H9 (cell line): ENCODE results near the gene MAST4. TPM values are rescaled to one million over a fixed set of nuclear protein-coding genes. Genes with fewer than 3 reads are reported as not detected.

Experiments
- DNase-seq: peaks from one replicate; pipeline ENCODE4 v3.0.0-alpha.2; 2017
- H2AFZ ChIP-seq: one replicate; pipeline ENCODE4 v1.6.1; 2013; ENCODE audit warnings: mild to moderate bottlenecking, low read length, control low read depth, moderate library complexity
- H2AK5ac ChIP-seq: 2 replicates; pipeline ENCODE4 v1.6.1; 2013; ENCODE audit warnings: low read length, control low read depth, mixed read lengths; ENCODE audit not compliant: insufficient read length
- H2BK120ac ChIP-seq: one replicate; pipeline ENCODE4 v1.6.1; 2013; ENCODE audit warnings: low read depth, mild to moderate bottlenecking, low read length, control low read depth, inconsistent platforms; ENCODE audit not compliant: poor library complexity, severe bottlenecking
- H2BK12ac ChIP-seq: 2 replicates; pipeline ENCODE4 v1.6.1; 2013; ENCODE audit warnings: low read length, control low read depth, mixed read lengths, low read depth; ENCODE audit not compliant: insufficient read length
- H2BK15ac ChIP-seq: 2 replicates; pipeline ENCODE4 v1.6.1; 2013; ENCODE audit warnings: low read depth, low read length, control low read depth
- H2BK20ac ChIP-seq: one replicate; pipeline ENCODE4 v1.6.1; 2013; ENCODE audit warnings: low read depth, mild to moderate bottlenecking, low read length, control low read depth, inconsistent platforms; ENCODE audit not compliant: poor library complexity, severe bottlenecking
- H2BK5ac ChIP-seq: 2 replicates; pipeline ENCODE4 v1.6.1; 2013; ENCODE audit warnings: low read length, control low read depth, mixed read lengths; ENCODE audit not compliant: insufficient read length
- H3K14ac ChIP-seq: 2 replicates; pipeline ENCODE4 v1.6.1; 2013; ENCODE audit warnings: low read length, control low read depth; ENCODE audit not compliant: insufficient read depth
- H3K18ac ChIP-seq: 2 replicates; pipeline ENCODE4 v1.6.1; 2013; ENCODE audit warnings: low read depth, mild to moderate bottlenecking, mixed read lengths, low read length, control low read depth; ENCODE audit not compliant: insufficient read length
- H3K23ac ChIP-seq: 2 replicates; pipeline ENCODE4 v1.6.1; 2013; ENCODE audit warnings: low read length, control low read depth, mixed read lengths, low read depth; ENCODE audit not compliant: insufficient read length
- H3K23me2 ChIP-seq: 2 replicates; pipeline ENCODE4 v1.6.1; 2013; ENCODE audit warnings: low read depth, mild to moderate bottlenecking, mixed read lengths, low read length, control low read depth; ENCODE audit not compliant: insufficient read length, poor library complexity, severe bottlenecking
- H3K27ac ChIP-seq: 2 replicates; pipeline ENCODE4 v1.5.1; 2013; ENCODE audit warnings: low read length, control low read depth, mixed read lengths, low read depth; ENCODE audit not compliant: insufficient read length
- H3K27me3 ChIP-seq: 2 replicates; pipeline ENCODE4 v1.6.1; 2013; ENCODE audit warnings: low read length, control low read depth, inconsistent platforms; ENCODE audit not compliant: insufficient read depth
- H3K4ac ChIP-seq: 2 replicates; pipeline ENCODE4 v1.6.1; 2013; ENCODE audit warnings: low read depth, mild to moderate bottlenecking, control low read depth, inconsistent platforms, low read length, moderate library complexity
- H3K4me1 ChIP-seq: 2 replicates; pipeline ENCODE4 v1.6.1; 2013; ENCODE audit warnings: low read length, control low read depth, inconsistent platforms; ENCODE audit not compliant: insufficient read depth
- H3K4me2 ChIP-seq: 2 replicates; pipeline ENCODE4 v1.6.1; 2013; ENCODE audit warnings: low read length, control low read depth, mixed read lengths; ENCODE audit not compliant: insufficient read length, insufficient read depth
- H3K56ac ChIP-seq: 2 replicates; pipeline ENCODE4 v1.6.1; 2013; ENCODE audit warnings: low read depth, mild to moderate bottlenecking, mixed read lengths, low read length, control low read depth; ENCODE audit not compliant: insufficient read length
- H3K79me1 ChIP-seq: 2 replicates; pipeline ENCODE4 v1.6.1; 2013; ENCODE audit warnings: low read depth, mild to moderate bottlenecking, moderate library complexity, low read length, control low read depth, inconsistent platforms; ENCODE audit not compliant: insufficient read depth, poor library complexity, severe bottlenecking
- H3K79me2 ChIP-seq: 2 replicates; pipeline ENCODE4 v1.6.1; 2013; ENCODE audit warnings: low read length, control low read depth, inconsistent platforms; ENCODE audit not compliant: insufficient read depth
- H3K9ac ChIP-seq: 2 replicates; pipeline ENCODE4 v1.6.1; 2013; ENCODE audit warnings: low read length, control low read depth, mixed read lengths; ENCODE audit not compliant: insufficient read length; ENCODE audit errors: extremely low read depth
- H3K9me3 ChIP-seq: one replicate; pipeline ENCODE4 v1.6.1; 2013; ENCODE audit warnings: low read depth, low read length, inconsistent platforms; ENCODE audit not compliant: control insufficient read depth
- H3T11ph ChIP-seq: one replicate; pipeline ENCODE4 v1.6.1; 2013; ENCODE audit warnings: mild to moderate bottlenecking, low read length, control low read depth, inconsistent platforms
- H4K20me1 ChIP-seq: one replicate; pipeline ENCODE4 v1.6.1; 2013; ENCODE audit not compliant: control insufficient read depth, insufficient read length, insufficient read depth
- H4K5ac ChIP-seq: 2 replicates; pipeline ENCODE4 v1.6.1; 2013; ENCODE audit warnings: low read depth, mild to moderate bottlenecking, mixed read lengths, low read length, control low read depth; ENCODE audit not compliant: insufficient read length
- H4K8ac ChIP-seq: replicated peaks from 2 replicates; pipeline ENCODE4 v1.6.1; 2013; ENCODE audit warnings: low read length, control low read depth, mixed read lengths, low read depth; ENCODE audit not compliant: insufficient read length
- H4K91ac ChIP-seq: 2 replicates; pipeline ENCODE4 v1.6.1; 2013; ENCODE audit warnings: low read depth, mild to moderate bottlenecking, moderate library complexity, mixed read lengths, low read length, control low read depth; ENCODE audit not compliant: insufficient read length
- H3K27ac Mint-ChIP-seq, 3 experiments: 2 replicates in 2 of 3; 3 replicates in 1 of 3; pipeline ENCODE4 v1.8.0; 2020 to 2021; ENCODE audit warnings: mixed read lengths in 3 of 3, mild to moderate bottlenecking in 1 of 3, moderate library complexity in 1 of 3
- H3K27me3 Mint-ChIP-seq: 2 replicates; pipeline ENCODE4 v1.8.0; 2021; ENCODE audit warnings: low read depth, mild to moderate bottlenecking, moderate library complexity, mixed read lengths
- H3K36me3 Mint-ChIP-seq, 3 experiments: 2 replicates in 2 of 3; 3 replicates in 1 of 3; pipeline ENCODE4 v1.8.0; 2020 to 2021; ENCODE audit warnings: low read depth in 3 of 3, mixed read lengths in 3 of 3; ENCODE audit not compliant: insufficient read depth in 1 of 3
- H3K4me1 Mint-ChIP-seq, 2 experiments: 2 replicates each; pipeline ENCODE4 v1.8.0; 2020; ENCODE audit warnings: mixed read lengths in 2 of 2
- H3K4me3 Mint-ChIP-seq, 2 experiments: 2 replicates in 1 of 2; 3 replicates in 1 of 2; pipeline ENCODE4 v1.8.0; 2020 to 2021; ENCODE audit warnings: mild to moderate bottlenecking in 2 of 2, mixed read lengths in 2 of 2, moderate library complexity in 1 of 2
- H3K9me3 Mint-ChIP-seq, 2 experiments: 2 replicates in 1 of 2; 3 replicates in 1 of 2; pipeline ENCODE4 v1.8.0; 2020; ENCODE audit warnings: mild to moderate bottlenecking in 2 of 2, mixed read lengths in 2 of 2, moderate library complexity in 1 of 2
- WGBS: extraction: QIAGEN DNeasy Blood & Tissue Kit; methylation state at CpG from one replicate; pipeline ENCODE4 v1.1.7; 2013; ENCODE audit warnings: missing lambda C conversion rate, low lambda C conversion rate, mixed read lengths; ENCODE audit not compliant: insufficient read length; ENCODE audit errors: extremely low coverage; 5-methylcytosine and 5-hydroxymethylcytosine counted together
- total RNA-seq: library from RNA; stranded (reverse); gene quantifications from 2 replicates; pipeline ENCODE4 v1.2.1, GENCODE V29; 2021
- TF ChIP-seq, protein P1 (sequence below): fragments of 200-600 bp; sonication (generic); conservative IDR thresholded peaks from 3 replicates; pipeline ENCODE4 v1.8.0; 2021; ENCODE audit warnings: antibody characterized with exemption, mild to moderate bottlenecking

The MAST4 gene
- total RNA-seq, 1 experiment from 2014 or later = 3.7 TPM

DNA sequence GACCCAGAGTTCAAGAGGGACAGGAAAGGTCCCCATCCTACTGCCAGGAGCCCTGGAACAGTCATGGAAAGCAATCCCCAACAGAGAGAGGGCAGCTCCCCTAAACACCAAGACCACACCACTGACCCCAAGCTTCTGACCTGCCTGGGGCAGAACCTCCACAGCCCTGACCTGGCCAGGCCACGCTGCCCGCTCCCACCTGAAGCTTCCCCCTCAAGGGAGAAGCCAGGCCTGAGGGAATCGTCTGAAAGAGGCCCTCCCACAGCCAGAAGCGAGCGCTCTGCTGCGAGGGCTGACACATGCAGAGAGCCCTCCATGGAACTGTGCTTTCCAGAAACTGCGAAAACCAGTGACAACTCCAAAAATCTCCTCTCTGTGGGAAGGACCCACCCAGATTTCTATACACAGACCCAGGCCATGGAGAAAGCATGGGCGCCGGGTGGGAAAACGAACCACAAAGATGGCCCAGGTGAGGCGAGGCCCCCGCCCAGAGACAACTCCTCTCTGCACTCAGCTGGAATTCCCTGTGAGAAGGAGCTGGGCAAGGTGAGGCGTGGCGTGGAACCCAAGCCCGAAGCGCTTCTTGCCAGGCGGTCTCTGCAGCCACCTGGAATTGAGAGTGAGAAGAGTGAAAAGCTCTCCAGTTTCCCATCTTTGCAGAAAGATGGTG lies 568.8 kb downstream of the MAST4 start:
- no peak for DNase-seq
- no peak overlapping the region for H3T11ph ChIP-seq
- no peak overlapping the region for H3K23ac ChIP-seq
- no peaks in the 10 kb centered on the region for H3K79me2 ChIP-seq
- no peak overlapping the region for H3K4me2 ChIP-seq
- peaks cover 5 to 21% of the 10 kb centered on the region in 2 experiments for H3K4me1 Mint-ChIP-seq
- H3K56ac ChIP-seq = no peak overlapping the region
- H3K79me1 ChIP-seq = no peaks in the 10 kb centered on the region
- H3K27ac Mint-ChIP-seq = peak overlapping the region in 1 of 3 experiments; percentile 77; a peak in 1 of 7 replicates
- no peaks in the 10 kb centered on the region for H3K9me3 Mint-ChIP-seq
- no peak overlapping the region for H2BK20ac ChIP-seq
- no peak overlapping the region for H3K9ac ChIP-seq
- H3K27me3 ChIP-seq = no peaks in the 10 kb centered on the region
- no peak overlapping the region for H4K5ac ChIP-seq
- H2AK5ac ChIP-seq = no peak overlapping the region
- no peak overlapping the region; the same call in 1 of the 2 replicates for H3K14ac ChIP-seq
- no peak overlapping the region for H2AFZ ChIP-seq
- no peak overlapping the region for H3K4me3 Mint-ChIP-seq
- no peak overlapping the region for H3K27ac ChIP-seq
- no CpG with 5 or more reads among the region's 17 CpGs for WGBS
- H2BK120ac ChIP-seq = no peak overlapping the region
- no peaks in the 10 kb centered on the region for H3K23me2 ChIP-seq
- no peak overlapping the region for H4K91ac ChIP-seq
- H3K36me3 Mint-ChIP-seq = peaks cover 0 to 4% (median 3%) of the 10 kb centered on the region in 3 experiments; a peak in 4 of 7 replicates
- H3K27me3 Mint-ChIP-seq = no peaks in the 10 kb centered on the region
- no peak overlapping the region for H3K4ac ChIP-seq
- H4K8ac ChIP-seq = no peak overlapping the region
- H2BK12ac ChIP-seq = no peak overlapping the region
- H3K9me3 ChIP-seq = no peaks in the 10 kb centered on the region
- H3K18ac ChIP-seq = no peak overlapping the region
- no peaks in the 10 kb centered on the region for H3K4me1 ChIP-seq
- no peak overlapping the region for H2BK5ac ChIP-seq
- H4K20me1 ChIP-seq = no peaks in the 10 kb centered on the region
- H2BK15ac ChIP-seq = no peak overlapping the region
- TF ChIP-seq, protein P1, sequence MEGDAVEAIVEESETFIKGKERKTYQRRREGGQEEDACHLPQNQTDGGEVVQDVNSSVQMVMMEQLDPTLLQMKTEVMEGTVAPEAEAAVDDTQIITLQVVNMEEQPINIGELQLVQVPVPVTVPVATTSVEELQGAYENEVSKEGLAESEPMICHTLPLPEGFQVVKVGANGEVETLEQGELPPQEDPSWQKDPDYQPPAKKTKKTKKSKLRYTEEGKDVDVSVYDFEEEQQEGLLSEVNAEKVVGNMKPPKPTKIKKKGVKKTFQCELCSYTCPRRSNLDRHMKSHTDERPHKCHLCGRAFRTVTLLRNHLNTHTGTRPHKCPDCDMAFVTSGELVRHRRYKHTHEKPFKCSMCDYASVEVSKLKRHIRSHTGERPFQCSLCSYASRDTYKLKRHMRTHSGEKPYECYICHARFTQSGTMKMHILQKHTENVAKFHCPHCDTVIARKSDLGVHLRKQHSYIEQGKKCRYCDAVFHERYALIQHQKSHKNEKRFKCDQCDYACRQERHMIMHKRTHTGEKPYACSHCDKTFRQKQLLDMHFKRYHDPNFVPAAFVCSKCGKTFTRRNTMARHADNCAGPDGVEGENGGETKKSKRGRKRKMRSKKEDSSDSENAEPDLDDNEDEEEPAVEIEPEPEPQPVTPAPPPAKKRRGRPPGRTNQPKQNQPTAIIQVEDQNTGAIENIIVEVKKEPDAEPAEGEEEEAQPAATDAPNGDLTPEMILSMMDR = no peak
